Adrenal gland (tissue), 5 donors: Measurements from ENCODE around the gene DGKA.

Experiments used
- CTCF ChIP-seq, 6 experiments: fragments of 450-650 bp in 4 of 6; fragments of 200-600 bp in 2 of 6; sonication (generic) in 1 of 6; IDR thresholded peaks; 1 replicate in 5 of 6; 2 replicates in 1 of 6; pipeline versions ENCODE4 v1.5.1 to v1.8.0; 2016 to 2021; ENCODE audit warnings: antibody characterized with exemption in 6 of 6, mild to moderate bottlenecking in 2 of 6, moderate library complexity in 1 of 6
- POLR2A ChIP-seq, 2 donors: fragments of 450-650 bp; IDR thresholded peaks; one replicate each; pipeline ENCODE4 v1.6.1; 2017; ENCODE audit warnings: antibody characterized with exemption in 2 of 2, mild to moderate bottlenecking in 2 of 2, moderate library complexity in 1 of 2
- donor health status: DM: no; HTN: no; CAD: no.

- TF ChIP-seq CTCF (IDR thresholded peaks at IDR 0.05), result no peak
- TF ChIP-seq POLR2A (IDR thresholded peaks at IDR 0.05), result no peak
These were observed 8.0 kb downstream of the DGKA start for GRCh38 chr12:55938826-55939501.
